ENCODE results near the gene RNF182.

Gene RNF182

DNA sequence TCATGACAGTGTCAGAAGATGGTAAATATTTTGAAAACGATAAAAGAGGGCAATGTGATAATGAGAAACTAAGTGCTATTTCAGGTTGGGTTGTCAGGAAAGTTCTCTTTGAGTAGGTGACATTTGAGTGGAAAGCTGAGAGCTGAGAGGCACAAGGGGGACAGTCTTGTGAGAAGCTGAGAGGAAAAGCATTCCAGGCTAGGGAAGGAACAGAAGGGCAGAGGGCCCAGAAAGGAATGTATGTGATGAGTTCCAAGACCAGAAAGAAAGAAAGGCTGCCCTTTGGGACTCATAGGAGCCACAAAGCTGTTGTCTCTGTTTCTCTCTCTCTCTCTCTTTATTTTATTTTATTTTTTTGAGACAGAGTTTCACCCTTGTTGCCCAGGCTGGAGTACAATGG is 7.6 kb upstream of the RNF182 start:
- H3K4me3 ChIP-seq (ENCODE audit: low read depth, low read length): no peak overlapping the region
- H3K27ac ChIP-seq (ENCODE audit: low read depth, low read length): no peak overlapping the region
- H3K4me1 ChIP-seq (ENCODE audit: control insufficient read depth, insufficient read depth, low read length): peaks cover 24% of the 10 kb centered on the region
- no peaks in the 10 kb centered on the region for H3K36me3 ChIP-seq (ENCODE audit: control insufficient read depth, insufficient read depth, low read length)
- H3K9me3 ChIP-seq (ENCODE audit: control insufficient read depth, insufficient read depth, low read depth, low read length): no peaks in the 10 kb centered on the region
- no peak overlapping the region for H3K9ac ChIP-seq (ENCODE audit: low read length)
- no peaks in the 10 kb centered on the region for H3K27me3 ChIP-seq (ENCODE audit: control insufficient read depth, insufficient read depth, low read length)

DNA sequence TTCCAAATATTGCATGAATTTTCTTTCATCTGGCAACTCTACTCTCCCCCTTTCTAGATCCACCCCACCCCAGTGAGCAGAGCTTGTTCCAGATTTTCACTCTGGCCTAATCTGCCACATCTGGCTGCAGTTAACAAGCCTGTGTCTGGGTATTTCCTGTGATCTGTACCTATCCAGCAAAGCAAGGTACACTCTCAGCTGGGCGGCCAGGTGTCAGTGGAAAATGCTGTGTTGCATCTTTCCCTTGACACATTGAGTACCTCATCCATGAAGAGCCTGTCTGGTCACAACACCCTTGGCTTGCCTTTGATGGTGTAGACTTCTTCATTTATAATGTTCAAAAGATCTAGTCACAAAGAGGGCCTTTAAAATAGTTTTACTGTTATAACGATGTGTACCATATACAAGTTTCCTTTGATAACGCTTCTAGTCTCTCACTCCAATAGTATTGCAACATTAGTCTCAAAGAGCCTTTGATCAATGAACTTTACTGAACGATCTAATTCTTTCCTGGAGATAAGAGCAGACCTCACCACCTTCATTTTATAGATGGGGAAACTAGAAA is 6.0 kb upstream of the RNF182 start:
- no peak overlapping the region for H3K4me3 ChIP-seq (ENCODE audit: low read depth, low read length)
- peaks cover 14% of the 10 kb centered on the region for H3K4me1 ChIP-seq (ENCODE audit: control insufficient read depth, insufficient read depth, low read length)
- H3K27me3 ChIP-seq (ENCODE audit: control insufficient read depth, insufficient read depth, low read length): no peaks in the 10 kb centered on the region; the same call in 1 of the 2 replicates
- no peak overlapping the region for H3K27ac ChIP-seq (ENCODE audit: low read depth, low read length)
- H3K9ac ChIP-seq (ENCODE audit: low read length): no peak overlapping the region
- H3K36me3 ChIP-seq (ENCODE audit: control insufficient read depth, insufficient read depth, low read length): no peaks in the 10 kb centered on the region
- H3K9me3 ChIP-seq (ENCODE audit: control insufficient read depth, insufficient read depth, low read depth, low read length): no peaks in the 10 kb centered on the region

GRCh38 chr6:13919861-13920260 is 4.9 kb upstream of the RNF182 start:
- Histone ChIP-seq H3K27me3 (ENCODE audit: control insufficient read depth, insufficient read depth, low read length) (no peaks in the 10 kb centered on the region; the same call in 1 of the 2 replicates), H3K9me3 (ENCODE audit: control insufficient read depth, insufficient read depth, low read depth, low read length) (no peaks in the 10 kb centered on the region), H3K9ac (ENCODE audit: low read length) (no peak overlapping the region), H3K27ac (ENCODE audit: low read depth, low read length) (no peak overlapping the region), H3K36me3 (ENCODE audit: control insufficient read depth, insufficient read depth, low read length) (no peaks in the 10 kb centered on the region), H3K4me1 (ENCODE audit: control insufficient read depth, insufficient read depth, low read length) (peaks cover 4% of the 10 kb centered on the region), H3K4me3 (ENCODE audit: low read depth, low read length) (no peak overlapping the region)

- Histone ChIP-seq H3K9ac (ENCODE audit: low read length) (no peak overlapping the region), H3K27ac (ENCODE audit: low read depth, low read length) (no peak overlapping the region), H3K36me3 (ENCODE audit: control insufficient read depth, insufficient read depth, low read length) (no peaks in the 10 kb centered on the region), H3K27me3 (ENCODE audit: control insufficient read depth, insufficient read depth, low read length) (peaks cover 5% of the 10 kb centered on the region), H3K9me3 (ENCODE audit: control insufficient read depth, insufficient read depth, low read depth, low read length) (no peaks in the 10 kb centered on the region), H3K4me1 (ENCODE audit: control insufficient read depth, insufficient read depth, low read length) (no peaks in the 10 kb centered on the region), H3K4me3 (ENCODE audit: low read depth, low read length) (no peak overlapping the region)
These were observed 4.2 kb upstream of the RNF182 start for GRCh38 chr6:13920552-13920951.

DNA sequence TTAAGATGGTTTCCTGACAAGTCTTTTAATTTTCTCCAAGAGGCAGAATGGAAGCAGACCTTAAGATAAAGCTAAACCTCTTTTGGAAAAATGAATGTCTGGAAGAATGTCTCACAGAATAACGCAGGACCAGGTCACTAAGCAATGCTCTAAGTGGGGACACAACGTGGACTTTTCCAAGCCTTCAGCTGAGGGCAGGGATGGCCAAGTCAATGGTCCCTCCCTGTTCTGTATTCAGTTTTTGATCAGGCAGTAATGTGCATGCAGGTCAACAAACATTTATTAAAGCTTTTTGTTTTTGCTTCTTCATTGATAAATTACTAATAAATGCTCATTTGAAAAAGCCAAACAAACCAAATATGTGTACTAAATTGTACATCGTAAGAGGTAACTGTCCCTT is 2.0 kb upstream of the RNF182 start:
- Histone ChIP-seq H3K27me3 (ENCODE audit: control insufficient read depth, insufficient read depth, low read length) (peaks cover 23% of the 10 kb centered on the region), H3K36me3 (ENCODE audit: control insufficient read depth, insufficient read depth, low read length) (no peaks in the 10 kb centered on the region), H3K4me1 (ENCODE audit: control insufficient read depth, insufficient read depth, low read length) (peaks cover 10% of the 10 kb centered on the region; the same call in 1 of the 2 replicates), H3K27ac (ENCODE audit: low read depth, low read length) (no peak overlapping the region), H3K9me3 (ENCODE audit: control insufficient read depth, insufficient read depth, low read depth, low read length) (no peaks in the 10 kb centered on the region), H3K4me3 (ENCODE audit: low read depth, low read length) (no peak overlapping the region), H3K9ac (ENCODE audit: low read length) (no peak overlapping the region)

GRCh38 chr6:13923527-13924145 is 1.1 kb upstream of the RNF182 start:
- peaks cover 12% of the 10 kb centered on the region; the same call in 1 of the 2 replicates for H3K4me1 ChIP-seq (ENCODE audit: control insufficient read depth, insufficient read depth, low read length)
- peak overlapping the region; percentile 83 for H3K4me3 ChIP-seq (ENCODE audit: low read depth, low read length)
- no peak overlapping the region for H3K27ac ChIP-seq (ENCODE audit: low read depth, low read length)
- H3K36me3 ChIP-seq (ENCODE audit: control insufficient read depth, insufficient read depth, low read length): no peaks in the 10 kb centered on the region
- H3K27me3 ChIP-seq (ENCODE audit: control insufficient read depth, insufficient read depth, low read length): peaks cover 23% of the 10 kb centered on the region
- peak overlapping the region; percentile 46 for H3K9ac ChIP-seq (ENCODE audit: low read length)
- no peaks in the 10 kb centered on the region for H3K9me3 ChIP-seq (ENCODE audit: control insufficient read depth, insufficient read depth, low read depth, low read length)

DNA sequence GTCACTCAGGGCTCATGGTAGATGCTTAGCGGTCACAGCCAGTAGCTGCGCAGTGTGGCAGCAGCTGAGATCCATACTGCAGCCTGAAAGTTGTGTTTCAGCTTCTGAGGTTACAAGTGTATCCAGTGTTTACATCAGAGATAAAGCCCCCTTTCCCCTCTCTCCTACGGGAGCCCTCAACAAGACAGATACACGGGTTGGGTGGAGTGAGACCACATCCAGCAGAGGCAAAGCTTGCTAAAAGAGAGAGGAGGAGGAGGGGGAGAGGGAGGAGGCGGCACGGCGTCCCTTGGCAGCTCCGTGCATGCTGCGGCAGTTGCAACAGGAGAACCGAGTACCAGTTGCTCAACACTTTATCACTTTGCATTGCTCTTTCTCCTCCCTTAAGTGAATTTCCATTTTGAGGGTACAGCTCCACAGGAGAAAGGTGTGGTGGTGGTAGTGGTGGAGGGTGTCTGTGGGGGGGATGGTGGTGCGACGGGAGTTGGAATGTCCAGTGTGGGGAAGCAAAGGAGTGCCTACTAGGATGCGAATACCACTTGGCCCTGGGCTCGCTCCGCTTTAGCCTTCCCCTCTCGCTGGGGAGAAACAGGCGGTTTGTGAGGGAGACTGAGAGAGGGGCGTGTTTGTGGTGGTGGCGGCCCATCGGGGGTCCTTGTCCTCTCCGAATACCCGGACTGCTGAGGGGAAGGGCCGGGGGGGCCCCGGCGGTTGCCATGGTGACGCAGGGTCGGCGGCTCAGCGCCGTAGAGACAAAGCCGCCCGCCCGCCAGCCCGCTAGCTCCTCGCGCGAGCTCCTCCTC is 405 bp upstream of the RNF182 start:
- Histone ChIP-seq H3K4me3 (ENCODE audit: low read depth, low read length) (peak overlapping the region; percentile 83), H3K27me3 (ENCODE audit: control insufficient read depth, insufficient read depth, low read length) (peaks cover 23% of the 10 kb centered on the region), H3K9ac (ENCODE audit: low read length) (peak overlapping the region; percentile 46), H3K9me3 (ENCODE audit: control insufficient read depth, insufficient read depth, low read depth, low read length) (no peaks in the 10 kb centered on the region), H3K36me3 (ENCODE audit: control insufficient read depth, insufficient read depth, low read length) (no peaks in the 10 kb centered on the region), H3K4me1 (ENCODE audit: control insufficient read depth, insufficient read depth, low read length) (peaks cover 12% of the 10 kb centered on the region; the same call in 1 of the 2 replicates), H3K27ac (ENCODE audit: low read depth, low read length) (no peak overlapping the region)

DNA sequence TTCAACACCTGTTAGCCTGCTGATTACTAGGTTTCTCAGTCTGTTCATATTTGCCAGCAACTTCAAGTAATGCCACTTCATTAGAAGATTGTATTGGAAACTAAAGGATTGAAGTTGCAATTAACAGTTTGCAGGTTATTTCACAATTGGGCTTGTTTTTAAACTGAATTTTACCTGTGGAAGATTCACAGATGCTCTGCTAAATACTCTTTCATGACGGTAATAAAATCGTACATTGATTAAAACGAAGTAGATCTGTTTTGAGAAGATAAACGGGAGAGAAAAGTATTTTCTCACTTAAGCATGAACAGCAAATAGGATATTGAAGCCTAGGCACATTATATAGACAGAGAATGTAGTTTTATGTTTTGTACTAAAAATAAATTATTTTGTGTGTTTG is 1.6 kb downstream of the RNF182 start:
- Histone ChIP-seq H3K27me3 (ENCODE audit: control insufficient read depth, insufficient read depth, low read length) (peaks cover 23% of the 10 kb centered on the region), H3K27ac (ENCODE audit: low read depth, low read length) (no peak overlapping the region), H3K9ac (ENCODE audit: low read length) (no peak overlapping the region), H3K36me3 (ENCODE audit: control insufficient read depth, insufficient read depth, low read length) (no peaks in the 10 kb centered on the region), H3K9me3 (ENCODE audit: control insufficient read depth, insufficient read depth, low read depth, low read length) (no peaks in the 10 kb centered on the region), H3K4me3 (ENCODE audit: low read depth, low read length) (no peak overlapping the region), H3K4me1 (ENCODE audit: control insufficient read depth, insufficient read depth, low read length) (peaks cover 16% of the 10 kb centered on the region; the same call in 1 of the 2 replicates)

- H3K9me3 ChIP-seq (ENCODE audit: control insufficient read depth, insufficient read depth, low read depth, low read length): no peaks in the 10 kb centered on the region
- H3K4me3 ChIP-seq (ENCODE audit: low read depth, low read length): no peak overlapping the region
- peaks cover 23% of the 10 kb centered on the region for H3K27me3 ChIP-seq (ENCODE audit: control insufficient read depth, insufficient read depth, low read length)
- H3K9ac ChIP-seq (ENCODE audit: low read length): no peak overlapping the region
- H3K4me1 ChIP-seq (ENCODE audit: control insufficient read depth, insufficient read depth, low read length): peaks cover 16% of the 10 kb centered on the region; the same call in 1 of the 2 replicates
- H3K36me3 ChIP-seq (ENCODE audit: control insufficient read depth, insufficient read depth, low read length): no peaks in the 10 kb centered on the region
- H3K27ac ChIP-seq (ENCODE audit: low read depth, low read length): no peak overlapping the region
These were observed 2.5 kb downstream of the RNF182 start for GRCh38 chr6:13927203-13927602.

GRCh38 chr6:13929196-13929595 is 4.4 kb downstream of the RNF182 start:
- H3K9me3 ChIP-seq (ENCODE audit: control insufficient read depth, insufficient read depth, low read depth, low read length): no peaks in the 10 kb centered on the region
- H3K4me3 ChIP-seq (ENCODE audit: low read depth, low read length): no peak overlapping the region
- no peaks in the 10 kb centered on the region for H3K36me3 ChIP-seq (ENCODE audit: control insufficient read depth, insufficient read depth, low read length)
- H3K27me3 ChIP-seq (ENCODE audit: control insufficient read depth, insufficient read depth, low read length): peaks cover 23% of the 10 kb centered on the region
- H3K9ac ChIP-seq (ENCODE audit: low read length): no peak overlapping the region
- no peak overlapping the region for H3K27ac ChIP-seq (ENCODE audit: low read depth, low read length)
- peaks cover 16% of the 10 kb centered on the region; the same call in 1 of the 2 replicates for H3K4me1 ChIP-seq (ENCODE audit: control insufficient read depth, insufficient read depth, low read length)

All from HUES6 (cell line).